HCT116 (cell line): ENCODE data around the gene CDK1. TPM values are rescaled to one million over a fixed set of nuclear protein-coding genes. Genes with fewer than 3 reads are reported as not detected.

Experiments
- ATAC-seq: fragments of 200-7000 bp; cut with Tn5 transposase; 2 replicates; pipeline ENCODE4 v1.9.1; 2020; ENCODE audit warnings: mild to moderate bottlenecking, moderate library complexity
- BruUV-seq: library from RNA; stranded (reverse); fragments of 400-500 nt; replicated peaks from 2 replicates; lab custom pipeline; 2021; lab: Mats Ljungman, UMichigan
- CTCF ChIA-PET: fragments of 300-600 bp; sonication (Branson Sonifier 250); formaldehyde crosslinking; loops from one replicate; lab custom pipeline; 2021; ENCODE audit warnings: antibody characterized with exemption; lab: Charles Lee
- POLR2A ChIA-PET: fragments of 300-600, 350-600 bp; sonication (Branson Sonifier 250); formaldehyde crosslinking; loops from one replicate; lab custom pipeline; 2021; ENCODE audit warnings: antibody characterized with exemption; lab: Charles Lee
- RAD21 ChIA-PET, 2 experiments: fragments of 300-600 bp; sonication (Branson Sonifier 250); formaldehyde crosslinking; loops; one replicate each; lab custom pipeline; 2023; ENCODE audit warnings: low total read pairs in 2 of 2; ENCODE audit not compliant: uncharacterized antibody in 2 of 2, unreplicated experiment in 2 of 2, low non-redundant PET in 1 of 2; lab: Charles Lee
- DNase-seq: peaks from one replicate; pipeline ENCODE4 v3.0.0-alpha.2; 2010; ENCODE audit warnings: low read depth, low spot score
- H2AFZ ChIP-seq: fragments of 200-600 bp; shearing (Covaris generic), sonication (generic); 2 replicates; pipeline ENCODE4 v1.6.1; 2017; ENCODE audit warnings: low read depth, mixed run types, mixed read lengths, antibody characterized with exemption, low read length; ENCODE audit not compliant: poor library complexity, severe bottlenecking
- H3K27ac ChIP-seq: 2 replicates; pipeline ENCODE4 v1.5.1; 2012; ENCODE audit warnings: low read depth, low read length
- H3K27me3 ChIP-seq: fragments of 200-600 bp; sonication (generic); 2 replicates; pipeline ENCODE4 v1.6.1; 2016; ENCODE audit warnings: mixed run types, low read length, mixed read lengths; ENCODE audit not compliant: insufficient read depth
- H3K36me3 ChIP-seq, 2 experiments: fragments of 200-500 bp in 1 of 2; fragments of 200-600 bp in 1 of 2; sonication (Bioruptor generic) in 1 of 2; sonication (generic) in 1 of 2; 2 replicates each; pipeline versions ENCODE4 v1.5.1 to v1.6.1; 2014 to 2016; ENCODE audit warnings: low read length in 2 of 2, inconsistent platforms in 1 of 2, mixed read lengths in 1 of 2, mixed run types in 1 of 2; ENCODE audit not compliant: insufficient read depth in 2 of 2, control insufficient read depth in 1 of 2
- H3K4me1 ChIP-seq, 2 experiments: fragments of 200-600 bp in 1 of 2; sonication (generic) in 1 of 2; 2 replicates each; pipeline versions ENCODE4 v1.5.1 to v1.6.1; 2012 to 2017; ENCODE audit warnings: low read length in 2 of 2, inconsistent platforms in 1 of 2, mild to moderate bottlenecking in 1 of 2, mixed read lengths in 1 of 2, mixed run types in 1 of 2, moderate library complexity in 1 of 2; ENCODE audit not compliant: insufficient read depth in 2 of 2, control insufficient read depth in 1 of 2
- H3K4me2 ChIP-seq: fragments of 200-600 bp; sonication (generic); 2 replicates; pipeline ENCODE4 v1.6.1; 2017; ENCODE audit warnings: mixed run types, low read length, mixed read lengths
- H3K4me3 ChIP-seq, 2 experiments: fragments of 200-600 bp in 1 of 2; sonication (generic) in 1 of 2; replicated peaks in 1 of 2; 2 replicates each; pipeline ENCODE4 v1.5.1; 2011 to 2016; ENCODE audit warnings: low read length in 2 of 2, control low read depth in 1 of 2, low read depth in 1 of 2, mild to moderate bottlenecking in 1 of 2, mixed read lengths in 1 of 2, mixed run types in 1 of 2
- H3K79me2 ChIP-seq: fragments of 200-600 bp; sonication (generic); 2 replicates; pipeline ENCODE4 v1.6.1; 2017; ENCODE audit warnings: mild to moderate bottlenecking, mixed run types, low read length, moderate library complexity, mixed read lengths; ENCODE audit not compliant: insufficient read depth
- H3K9ac ChIP-seq: fragments of 200-600 bp; sonication (generic); 2 replicates; pipeline ENCODE4 v1.6.1; 2016; ENCODE audit warnings: low read length, mixed read lengths
- H3K9me2 ChIP-seq: fragments of 200-600 bp; sonication (generic), shearing (Covaris generic); 2 replicates; pipeline ENCODE4 v1.6.1; 2017; ENCODE audit warnings: mixed run types, mild to moderate bottlenecking, moderate library complexity; ENCODE audit not compliant: insufficient read depth
- H3K9me3 ChIP-seq, 2 experiments: fragments of 200-500 bp in 1 of 2; fragments of 200-600 bp in 1 of 2; sonication (Bioruptor generic) in 1 of 2; sonication (generic) in 1 of 2; 2 replicates each; pipeline ENCODE4 v1.6.1; 2014 to 2017; ENCODE audit warnings: low read length in 2 of 2, mixed read lengths in 2 of 2, inconsistent platforms in 1 of 2, low read depth in 1 of 2, mild to moderate bottlenecking in 1 of 2, mixed run types in 1 of 2, moderate library complexity in 1 of 2; ENCODE audit not compliant: control insufficient read depth in 1 of 2, insufficient read depth in 1 of 2
- H4K20me1 ChIP-seq: fragments of 200-600 bp; sonication (generic), shearing (Covaris generic); 2 replicates; pipeline ENCODE4 v1.6.1; 2017; ENCODE audit warnings: mixed run types, mild to moderate bottlenecking, moderate library complexity; ENCODE audit not compliant: insufficient read depth
- CTCF ChIP-seq, 3 experiments: fragments of 200-600 bp in 1 of 3; sonication (generic) in 1 of 3; IDR thresholded peaks in 2 of 3; conservative IDR thresholded peaks in 1 of 3; 2 replicates each; pipeline ENCODE4 v1.5.1; 2012 to 2017; ENCODE audit warnings: low read depth in 2 of 3, low read length in 2 of 3, antibody characterized with exemption in 1 of 3, borderline replicate concordance in 1 of 3, control low read depth in 1 of 3, mild to moderate bottlenecking in 1 of 3, mixed read lengths in 1 of 3, mixed run types in 1 of 3, moderate library complexity in 1 of 3; ENCODE audit not compliant: insufficient read depth in 1 of 3
- POLR2AphosphoS5 ChIP-seq: IDR thresholded peaks from 2 replicates; pipeline ENCODE4 v1.6.1; 2011; ENCODE audit warnings: mild to moderate bottlenecking, low read depth, low read length, moderate library complexity
- RAD21 ChIP-seq: IDR thresholded peaks from 2 replicates; pipeline ENCODE4 v1.6.1; 2012; ENCODE audit warnings: low read depth, mild to moderate bottlenecking
- ZFX ChIP-seq: fragments of 450-650 bp; IDR thresholded peaks from 2 replicates; pipeline ENCODE4 v1.6.1; 2017
- intact Hi-C: fragments of 100-400 bp; cut with micrococcal nuclease; formaldehyde crosslinking; loops from 2 replicates; pipeline ENCODE4 v1.10.0; 2022
- total RNA-seq: library from RNA; stranded (reverse); gene quantifications from one replicate; pipeline ENCODE4 v1.2.1, GENCODE V29; 2021; ENCODE audit not compliant: unreplicated experiment

The CDK1 gene
- total RNA-seq, 1 experiment from 2014 or later: 104 TPM

- H3K9me3 ChIP-seq: no peaks in the 10 kb centered on the region
- H3K27me3 ChIP-seq: no peaks in the 10 kb centered on the region
- H3K79me2 ChIP-seq: no peaks in the 10 kb centered on the region
- POLR2A ChIA-PET: no interaction called here
- H3K4me1 ChIP-seq: no peaks in the 10 kb centered on the region; a peak in 1 of 4 replicates
- H3K9ac ChIP-seq: no peak overlapping the region
- H3K4me2 ChIP-seq: no peak overlapping the region
- no peak for ATAC-seq
- H3K36me3 ChIP-seq: no peaks in the 10 kb centered on the region
- H3K27ac ChIP-seq: no peak overlapping the region
- BruUV-seq: no TSS peak
- intact Hi-C loops: loop anchor here (10.0 kb wide), 1 partner anchor 1434 kb away; no protein-coding TSS in a partner anchor
- H3K9me2 ChIP-seq: no peaks in the 10 kb centered on the region
- H2AFZ ChIP-seq: no peak overlapping the region
- H4K20me1 ChIP-seq: no peaks in the 10 kb centered on the region
- CTCF ChIA-PET: no interaction called here
- H3K4me3 ChIP-seq: no peak overlapping the region
- RAD21 ChIA-PET: no interaction called here
- DNase-seq: no peak
- no peak for TF ChIP-seq RAD21
- TF ChIP-seq POLR2AphosphoS5: no peak
- no peak for TF ChIP-seq ZFX
- no peak for TF ChIP-seq CTCF (IDR thresholded peaks at IDR 0.05 in 2 of 3, conservative IDR thresholded peaks at IDR 0.05 in 1 of 3; ENCODE audit: borderline replicate concordance in 1 of 3, insufficient read depth in 1 of 3, low read depth in 2 of 3, low read length in 2 of 3)
- TF ChIP-seq, all 23 proteins: peak for 0
These were observed 32.3 kb downstream of the CDK1 start for GRCh38 chr10:60810437-60811182.
